NCI-H1930 (cell line): ENCODE data around the gene CCND2.

Source experiments
- DNase-seq, 2 experiments: peaks; one replicate each; lab custom pipeline; 2025; lab: John Stamatoyannopoulos, UW

Gene CCND2

DNA sequence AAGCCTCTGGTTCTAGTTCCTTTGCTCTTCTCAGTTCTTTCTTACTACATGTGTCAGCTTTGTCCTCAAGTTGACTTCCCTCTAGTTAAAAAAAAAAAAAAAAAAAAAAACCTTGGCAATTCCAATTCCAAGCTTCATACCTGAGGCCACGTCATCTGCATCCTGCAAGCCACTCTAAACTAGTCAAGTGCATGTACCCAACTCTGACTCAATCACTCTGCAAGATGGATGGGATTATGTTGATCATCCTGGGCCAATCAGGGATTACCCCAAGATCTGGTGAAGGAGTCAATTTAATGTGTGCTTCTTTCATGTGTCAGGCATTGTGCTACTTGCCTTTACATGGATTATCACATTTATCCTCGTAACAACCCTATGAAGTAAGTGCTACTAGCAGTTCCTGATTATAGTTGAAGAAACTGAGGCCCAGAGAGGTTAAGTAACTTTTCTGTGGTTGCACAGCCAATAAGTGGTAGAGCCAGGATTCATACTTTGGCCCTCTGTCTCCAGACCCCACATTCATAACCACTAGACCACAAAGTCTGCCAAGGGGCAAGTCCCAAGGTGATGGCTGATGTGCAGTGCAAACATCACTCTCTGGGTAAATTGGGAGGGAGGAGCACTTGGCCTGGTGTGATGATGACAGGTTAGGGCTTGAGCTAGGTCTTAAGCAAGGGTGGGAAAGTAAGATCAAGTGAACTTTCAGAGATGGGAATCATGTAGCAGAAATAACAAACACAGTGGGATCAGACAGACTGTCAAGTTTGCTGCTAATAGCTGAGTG, 17.3 kb upstream of the CCND2 start:
- no peak for DNase-seq

GRCh38 chr12:4257442-4257841, 16.1 kb upstream of the CCND2 start:
- no peak for DNase-seq

DNA sequence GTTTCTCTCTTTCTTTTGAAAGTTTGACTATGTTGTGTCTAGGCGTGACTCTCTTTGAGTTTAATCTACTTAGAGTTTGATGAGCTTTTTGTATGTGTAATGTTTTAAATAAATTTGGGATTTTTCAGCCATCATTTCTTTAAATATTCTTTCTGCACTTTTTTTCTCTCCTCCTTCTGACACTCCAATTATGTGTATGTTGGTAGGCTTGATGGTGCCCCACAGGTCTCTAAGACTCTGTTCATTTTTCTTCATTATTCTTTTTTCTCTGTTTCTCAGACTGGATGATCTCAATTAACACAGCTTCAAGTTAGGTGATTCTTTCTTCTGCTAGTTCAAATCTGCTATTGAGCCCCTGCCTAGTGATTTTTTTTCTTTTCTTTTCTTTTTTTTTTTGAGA, 14.5 kb upstream of the CCND2 start:
- no peak for DNase-seq

GRCh38 chr12:4261655-4262054, 11.9 kb upstream of the CCND2 start:
- DNase-seq = no peak

- DNase-seq = no peak
Measured at GRCh38 chr12:4265280-4265679, 8.3 kb upstream of the CCND2 start.

DNA sequence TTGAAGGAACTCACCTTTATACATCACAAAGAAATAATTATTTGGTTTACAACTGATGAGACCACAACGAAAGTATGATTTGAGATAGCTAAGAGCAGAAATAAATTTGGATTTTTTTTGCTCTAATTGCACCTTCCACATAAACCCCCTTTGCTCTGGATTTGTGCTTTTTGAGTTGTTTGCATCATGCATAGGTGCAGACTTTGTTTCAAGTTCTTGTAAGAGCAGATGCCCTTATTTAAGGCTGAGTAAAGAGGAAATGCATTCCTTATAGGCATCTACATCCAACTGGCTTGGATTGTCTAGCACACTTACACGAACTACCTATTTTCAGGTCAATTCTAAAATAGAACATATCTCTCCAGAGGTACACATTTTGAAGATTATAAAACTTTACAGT, 6.6 kb upstream of the CCND2 start:
- no peak for DNase-seq

GRCh38 chr12:4267704-4268328, 5.7 kb upstream of the CCND2 start:
- DNase-seq = no peak

DNA sequence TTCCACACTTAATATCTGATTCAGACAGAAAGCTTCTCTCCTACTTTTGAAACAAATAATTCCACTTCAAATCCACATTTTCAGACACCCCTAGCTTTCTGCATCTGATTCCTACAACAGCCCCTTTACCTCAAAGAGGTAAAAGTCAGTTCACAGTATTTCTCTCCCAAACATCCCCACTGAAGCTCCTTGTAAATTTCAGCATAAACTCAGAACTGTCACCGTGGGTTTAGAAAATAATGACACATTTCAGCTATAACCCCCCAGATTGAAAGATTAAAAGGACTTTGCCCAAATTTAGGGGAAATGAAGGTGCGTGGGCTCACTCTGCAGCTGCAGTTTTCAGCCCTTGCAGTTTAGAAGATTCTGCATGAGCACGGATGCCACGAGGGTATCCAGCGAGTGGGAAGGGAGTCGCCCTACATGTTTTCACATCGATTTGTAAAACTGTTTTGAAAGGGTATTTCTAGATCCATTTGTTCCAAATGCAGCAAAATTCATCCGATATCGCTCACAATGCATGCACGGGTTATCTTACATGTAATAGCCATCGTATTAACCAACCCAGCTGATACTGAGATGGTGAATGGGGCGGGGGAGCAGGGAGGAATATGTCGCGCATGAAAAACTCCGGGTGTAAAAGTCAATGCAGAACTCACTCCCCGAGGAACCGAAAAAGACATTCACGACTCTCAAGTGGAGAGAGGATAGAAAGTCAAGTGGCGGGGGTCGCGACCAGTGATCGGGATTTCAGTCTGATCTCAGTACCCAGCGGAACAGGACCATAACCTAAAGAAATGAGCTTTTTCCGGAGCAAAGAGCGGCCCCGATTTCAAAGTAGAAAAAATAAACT, 5.0 kb upstream of the CCND2 start:
- DNase-seq = no peak

DNA sequence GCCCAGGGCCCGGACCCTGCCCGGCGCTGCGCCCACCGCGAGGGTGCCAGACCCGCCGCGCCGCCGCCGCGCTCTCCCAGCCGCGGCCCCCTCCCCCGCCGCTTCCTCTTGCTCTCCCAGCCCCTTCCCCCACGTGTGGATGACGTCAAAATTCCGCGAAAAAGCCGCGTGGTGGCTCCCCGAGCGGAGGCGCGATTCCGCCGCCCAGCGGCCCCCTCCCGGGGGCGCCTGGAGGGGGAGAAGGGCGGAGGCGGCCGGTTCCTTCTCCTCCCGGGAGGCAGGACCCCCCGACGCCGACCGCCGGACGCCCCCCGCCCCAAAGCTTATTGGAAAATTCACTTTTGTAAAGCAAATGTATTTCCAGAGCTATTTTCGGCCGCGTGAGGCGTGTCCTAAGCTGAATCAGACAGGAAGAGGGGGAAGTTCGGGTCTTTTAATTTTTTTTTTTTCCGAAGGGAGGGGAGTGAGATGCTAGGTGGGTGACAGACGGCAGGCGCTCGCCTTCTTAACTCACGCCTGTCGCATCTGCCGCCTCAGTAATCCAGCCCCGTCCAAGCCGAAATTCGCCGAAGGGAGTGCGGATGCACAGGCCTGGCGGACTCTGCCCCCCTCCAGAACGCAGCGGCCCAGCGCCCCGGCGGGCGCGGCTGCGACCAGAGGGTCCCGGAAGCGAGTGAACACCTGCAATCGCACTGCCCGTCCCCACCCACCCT, 4.1 kb upstream of the CCND2 start:
- peak; percentile 32 to 65 for DNase-seq

DNA sequence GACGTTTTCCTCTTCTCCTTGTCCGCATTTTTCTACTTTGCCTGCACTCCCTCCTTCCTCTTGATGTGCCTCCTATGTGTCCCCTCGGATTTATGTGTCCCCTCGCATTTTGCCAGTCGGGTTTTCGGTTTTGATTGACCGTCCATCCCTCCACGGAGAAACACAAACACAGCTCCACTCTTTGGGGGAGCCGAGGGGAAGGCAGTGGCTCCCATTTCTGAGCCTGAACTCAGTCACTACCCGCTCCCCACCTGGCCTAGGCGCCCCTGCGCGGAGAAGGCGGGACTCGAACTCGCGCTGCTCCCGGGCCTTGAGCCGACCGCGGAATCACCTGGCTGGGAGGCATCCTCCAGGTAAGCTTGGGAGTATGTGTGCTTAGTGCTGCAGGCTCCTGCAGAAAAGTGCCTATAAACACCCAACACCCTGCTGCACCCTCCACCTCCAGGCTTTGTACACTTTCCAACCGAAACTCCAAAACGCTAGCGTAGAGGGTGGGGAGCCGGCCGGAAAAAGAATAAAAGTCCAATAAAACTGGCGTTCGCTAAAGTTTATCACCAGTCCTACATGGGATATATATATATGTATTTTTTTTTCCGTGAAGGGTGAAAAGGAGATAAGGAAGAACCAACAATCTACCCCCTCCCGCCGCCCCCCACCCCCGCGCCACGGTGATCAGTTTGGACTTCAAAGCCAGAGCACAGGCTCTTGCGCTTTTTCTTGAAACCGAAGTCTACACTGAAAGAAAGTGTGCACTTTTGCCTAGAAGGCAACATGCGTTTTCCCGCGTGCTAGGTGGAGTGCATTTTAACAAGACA, 3.3 kb upstream of the CCND2 start:
- no peak for DNase-seq

- DNase-seq = no peak
Measured at GRCh38 chr12:4270831-4271716, 2.5 kb upstream of the CCND2 start.

DNA sequence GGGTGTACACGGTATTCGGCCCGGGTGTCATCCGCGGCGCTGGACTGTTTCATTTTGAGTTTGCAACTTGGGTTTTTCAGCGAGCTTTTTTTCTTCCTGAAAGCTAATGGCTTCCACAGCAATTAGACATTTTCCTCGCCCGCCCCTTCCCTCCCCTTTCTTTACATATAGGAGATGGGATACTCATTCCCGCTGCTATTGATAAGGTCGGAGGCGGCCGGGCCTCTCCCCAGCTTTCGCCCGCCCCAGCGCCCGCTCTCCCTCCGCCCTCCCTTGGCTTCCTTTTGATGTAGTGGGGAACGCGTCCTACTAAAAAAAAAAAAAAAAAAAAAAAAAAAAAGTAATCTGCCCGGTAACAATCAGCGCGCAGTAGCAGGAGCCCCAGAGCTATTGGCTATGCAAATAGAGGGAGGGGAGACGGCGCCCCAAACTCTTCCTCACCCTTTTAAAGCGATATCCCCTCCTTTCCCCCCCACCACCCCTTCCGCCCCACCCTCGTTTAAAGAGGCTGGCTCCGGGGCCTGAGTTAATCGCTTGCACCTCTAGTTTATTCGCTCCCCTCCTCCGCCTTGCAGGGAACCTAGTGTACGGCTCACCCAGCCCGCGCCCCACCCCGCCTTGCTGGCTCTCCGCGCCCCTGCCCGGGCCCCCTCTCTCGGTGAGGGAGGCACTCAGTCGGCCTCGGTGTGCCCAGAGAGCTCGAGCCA, 1.7 kb upstream of the CCND2 start:
- no peak for DNase-seq

DNA sequence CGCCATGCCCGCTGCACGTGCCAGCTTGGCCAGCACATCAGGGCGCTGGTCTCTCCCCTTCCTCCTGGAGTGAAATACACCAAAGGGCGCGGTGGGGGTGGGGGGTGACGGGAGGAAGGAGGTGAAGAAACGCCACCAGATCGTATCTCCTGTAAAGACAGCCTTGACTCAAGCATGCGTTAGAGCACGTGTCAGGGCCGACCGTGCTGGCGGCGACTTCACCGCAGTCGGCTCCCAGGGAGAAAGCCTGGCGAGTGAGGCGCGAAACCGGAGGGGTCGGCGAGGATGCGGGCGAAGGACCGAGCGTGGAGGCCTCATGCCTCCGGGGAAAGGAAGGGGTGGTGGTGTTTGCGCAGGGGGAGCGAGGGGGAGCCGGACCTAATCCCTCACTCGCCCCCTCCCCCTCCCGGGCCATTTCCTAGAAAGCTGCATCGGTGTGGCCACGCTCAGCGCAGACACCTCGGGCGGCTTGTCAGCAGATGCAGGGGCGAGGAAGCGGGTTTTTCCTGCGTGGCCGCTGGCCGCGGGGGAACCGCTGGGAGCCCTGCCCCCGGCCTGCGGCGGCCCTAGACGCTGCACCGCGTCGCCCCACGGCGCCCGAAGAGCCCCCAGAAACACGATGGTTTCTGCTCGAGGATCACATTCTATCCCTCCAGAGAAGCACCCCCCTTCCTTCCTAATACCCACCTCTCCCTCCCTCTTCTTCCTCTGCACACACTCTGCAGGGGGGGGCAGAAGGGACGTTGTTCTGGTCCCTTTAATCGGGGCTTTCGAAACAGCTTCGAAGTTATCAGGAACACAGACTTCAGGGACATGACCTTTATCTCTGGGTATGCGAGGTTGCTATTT, 914 bp upstream of the CCND2 start:
- no peak for DNase-seq

- DNase-seq = no peak
Measured at GRCh38 chr12:4273273-4273651, 300 bp upstream of the CCND2 start.

DNA sequence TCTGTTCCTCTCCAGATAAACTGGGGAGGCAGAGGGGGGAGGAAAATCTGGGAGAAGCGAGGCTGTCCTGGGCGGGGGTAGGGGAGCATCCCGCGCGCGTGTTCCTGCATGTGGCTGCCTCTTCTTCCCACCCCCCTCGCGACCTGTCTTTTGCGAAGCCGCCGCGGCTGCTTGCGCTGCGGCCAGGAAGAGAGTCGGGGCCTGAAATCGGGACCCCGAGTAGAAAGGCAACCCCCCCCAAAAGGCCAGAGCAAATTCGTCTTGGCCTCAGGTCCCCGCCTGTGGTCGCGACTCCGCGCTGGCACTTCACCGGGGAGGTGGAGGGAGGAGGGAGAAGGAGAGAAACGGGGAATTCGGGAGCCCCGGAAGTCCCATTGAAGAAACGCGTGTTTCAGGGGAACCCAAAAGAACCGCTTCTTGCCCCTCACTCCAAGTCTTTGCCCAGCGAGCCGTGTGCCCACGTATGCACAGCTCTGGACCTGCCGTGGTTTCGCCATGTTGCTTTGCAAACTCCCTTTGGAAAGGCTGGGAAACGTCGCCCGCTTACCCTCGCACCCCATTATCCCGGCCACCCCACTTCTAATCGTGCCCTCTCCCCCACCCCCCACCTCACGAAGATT, 944 bp downstream of the CCND2 start:
- no peak for DNase-seq

DNA sequence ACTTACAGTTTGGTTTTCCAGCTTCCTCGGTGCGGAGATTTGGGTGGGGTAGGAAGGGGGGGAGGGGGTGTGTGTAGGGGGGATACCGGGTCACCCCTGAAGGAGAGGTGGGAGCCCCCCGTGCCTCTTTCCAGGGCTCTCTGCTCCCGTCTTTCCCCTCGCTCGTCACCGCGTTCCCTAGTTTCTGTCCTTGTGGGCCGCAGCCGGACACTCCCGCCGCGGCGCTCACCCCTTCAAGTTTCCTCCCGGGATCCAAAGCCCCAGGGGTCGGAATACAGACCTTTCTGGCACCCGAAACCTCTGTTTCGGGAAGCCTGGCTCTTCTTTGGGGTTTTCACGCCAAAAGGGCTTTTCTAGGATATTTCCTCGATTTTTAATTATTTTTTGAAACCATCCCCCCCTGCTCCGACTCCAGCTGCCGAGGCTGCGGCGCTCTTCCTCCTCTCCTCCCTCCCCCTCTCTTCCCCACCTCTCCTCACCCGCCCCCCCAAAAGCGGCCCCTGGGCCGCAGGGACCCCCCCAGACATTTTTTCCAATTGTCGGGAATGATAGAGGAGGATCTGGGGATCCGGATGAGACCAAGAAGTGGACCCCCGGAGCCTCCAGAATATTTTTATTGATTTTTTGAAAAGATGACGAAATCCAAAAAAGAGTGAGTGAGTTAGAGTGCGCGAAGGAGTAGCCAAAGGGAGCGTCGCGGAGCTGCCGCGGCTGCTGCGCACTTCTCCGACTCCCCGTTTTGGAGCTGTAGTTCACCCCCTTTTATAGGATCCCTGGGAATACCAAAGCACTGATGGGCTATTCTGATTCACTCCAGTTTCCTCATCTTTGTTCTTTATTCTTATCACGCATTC, 1.7 kb downstream of the CCND2 start:
- DNase-seq = no peak

GRCh38 chr12:4275870-4276301, 2.3 kb downstream of the CCND2 start:
- DNase-seq = no peak
